Measurements from ENCODE around the gene GNGT1.
"Not testable (repeated sequence)": the region's sequence is repeated elsewhere in the genome, so short reads cannot be mapped to it uniquely, and the experiment has no call there.

Gene GNGT1

DNA sequence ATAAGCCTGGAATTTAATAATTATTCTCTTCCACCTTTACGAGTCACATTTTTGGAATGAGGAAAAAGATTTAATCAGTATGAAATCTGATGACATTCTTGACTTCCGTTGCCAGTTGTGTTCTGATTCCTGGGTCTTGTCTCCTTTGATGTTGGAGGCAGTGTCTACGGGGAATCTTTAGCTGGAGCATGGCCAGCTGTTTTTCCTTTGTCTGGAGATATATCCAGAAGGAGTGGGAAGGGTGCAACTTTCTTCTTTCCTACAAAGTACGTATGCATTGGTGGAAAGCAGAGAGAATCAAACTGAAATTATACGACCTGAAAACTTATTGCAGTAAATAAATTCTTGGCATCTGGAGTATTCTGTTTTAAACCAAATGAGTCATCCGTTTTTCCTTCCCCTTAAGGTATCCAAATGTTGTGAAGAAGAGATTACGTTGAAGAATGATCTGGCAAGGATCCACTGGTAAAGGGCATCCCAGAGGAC is 8.3 kb downstream of the GNGT1 start:
- no peak for DNase-seq (ENCODE audit: low read depth in 1 of 2, low spot score in 1 of 2)
- in situ Hi-C loops (cut with HindIII; ENCODE audit: low pct_unique_long_range_greater_than_20kb, low sequenced_read_pairs): no loop called here
- peak; percentile 10; the same call in 1 of the 2 replicates for TF ChIP-seq JUND (IDR thresholded peaks at IDR 0.05; ENCODE audit: low read depth)

DNA sequence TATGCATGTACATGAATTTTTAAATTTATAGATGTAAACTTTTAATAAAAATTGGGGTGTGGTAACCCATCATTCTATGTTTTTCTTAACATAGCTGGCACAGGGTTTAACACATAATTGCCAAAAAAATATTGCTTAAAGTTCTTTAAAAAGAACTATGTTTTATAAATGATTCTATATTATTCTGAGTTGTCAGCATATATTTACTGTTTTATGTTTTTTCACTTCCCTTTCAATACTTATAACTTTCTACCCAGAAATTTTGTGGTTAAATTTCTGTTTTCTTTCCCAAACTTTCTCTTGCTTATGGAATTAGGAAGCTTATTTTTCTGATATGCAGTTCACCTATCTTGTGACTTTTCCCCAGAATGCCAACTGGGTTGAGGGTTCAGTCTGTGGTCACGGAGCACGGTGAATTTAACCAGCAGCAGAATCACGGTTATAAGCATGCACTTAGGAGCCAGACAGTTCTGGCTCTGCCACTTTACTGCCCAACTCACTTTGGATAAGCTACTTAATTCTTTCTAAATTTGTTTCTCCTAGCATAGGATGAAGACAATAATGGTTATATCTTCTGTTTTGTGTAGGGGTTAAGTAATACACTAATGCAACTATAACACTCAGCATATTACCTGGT is 9.0 kb downstream of the GNGT1 start:
- DNase-seq (ENCODE audit: low read depth in 1 of 2, low spot score in 1 of 2); in situ Hi-C loops (cut with HindIII; ENCODE audit: low pct_unique_long_range_greater_than_20kb, low sequenced_read_pairs): not testable (repeated sequence)

DNA sequence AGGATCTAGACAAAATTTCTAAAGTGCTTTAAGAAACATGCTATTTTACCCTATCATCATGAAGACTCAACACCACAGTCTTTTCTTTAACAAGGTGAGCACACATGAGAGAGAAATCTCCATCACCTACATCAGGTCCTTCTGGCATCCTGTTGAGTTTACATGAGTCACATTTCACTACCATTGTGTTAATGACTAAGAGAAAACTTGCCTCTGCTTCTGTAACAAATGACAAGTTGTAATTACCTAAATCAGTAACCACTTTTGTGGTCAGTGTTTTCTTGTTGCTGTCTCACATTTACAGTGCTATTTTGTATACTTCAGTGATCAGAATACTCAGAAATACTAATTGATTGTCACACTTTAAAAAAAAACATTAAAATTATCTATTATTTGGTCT is 9.5 kb downstream of the GNGT1 start:
- DNase-seq (ENCODE audit: low read depth in 1 of 2, low spot score in 1 of 2); in situ Hi-C loops (cut with HindIII; ENCODE audit: low pct_unique_long_range_greater_than_20kb, low sequenced_read_pairs): not testable (repeated sequence)

DNA sequence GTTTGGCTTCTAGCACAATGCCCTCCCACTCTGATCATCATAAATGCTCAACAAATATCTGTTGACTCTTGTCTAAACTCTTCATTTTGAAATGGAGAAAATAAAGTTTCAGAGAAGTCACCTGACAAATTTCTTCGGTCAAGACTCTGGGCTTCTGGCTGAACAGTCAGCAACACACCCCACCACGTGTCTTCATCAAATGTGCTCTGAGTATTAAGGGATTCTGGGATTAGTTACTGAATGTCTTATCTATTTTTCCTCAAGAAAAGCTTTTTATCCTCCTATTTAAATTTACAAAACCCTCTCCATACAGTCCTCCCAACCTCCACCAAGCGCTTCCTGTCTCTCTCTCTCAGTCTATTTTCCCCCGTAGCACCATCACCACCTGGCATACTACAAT is 9.9 kb downstream of the GNGT1 start:
- peak in 1 of 2 experiments; percentile 59 for DNase-seq (ENCODE audit: low read depth in 1 of 2, low spot score in 1 of 2)
- in situ Hi-C loops (cut with HindIII; ENCODE audit: low pct_unique_long_range_greater_than_20kb, low sequenced_read_pairs): not testable (repeated sequence)

DNA sequence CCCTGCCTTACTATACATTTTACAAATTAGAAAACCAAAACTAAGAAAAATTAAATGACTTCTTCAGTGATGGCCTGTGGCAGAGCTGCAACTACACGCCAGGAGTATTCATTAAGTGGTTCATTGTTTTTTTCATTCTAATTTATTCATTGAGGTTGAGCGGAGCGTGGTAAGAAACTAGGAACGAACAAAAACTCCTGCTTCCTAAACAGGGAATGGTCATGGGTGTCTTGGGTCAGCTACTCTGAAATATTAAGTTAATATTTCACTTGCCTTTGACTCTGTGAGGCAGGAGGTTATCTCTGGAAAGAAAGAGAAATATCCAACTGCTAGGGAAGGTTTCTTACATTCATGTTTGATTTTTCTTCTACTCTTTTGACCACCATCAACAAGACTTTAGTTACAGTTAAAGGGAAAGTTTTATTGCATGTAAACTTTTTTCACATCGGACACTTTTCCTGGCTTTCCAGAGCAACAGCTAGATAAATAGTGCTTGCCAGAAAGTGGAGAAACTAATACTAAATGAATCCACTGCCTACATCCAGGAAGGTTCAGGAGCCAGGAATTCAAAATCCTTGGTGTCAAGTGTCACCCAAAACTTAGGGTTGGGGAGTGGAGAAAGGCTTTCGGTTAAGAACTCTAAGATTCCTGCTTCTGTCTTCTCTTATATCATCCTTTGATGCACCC is 14.3 kb downstream of the GNGT1 start:
- in situ Hi-C loops (cut with HindIII; ENCODE audit: low pct_unique_long_range_greater_than_20kb, low sequenced_read_pairs): no loop called here
- peak in 1 of 2 experiments; percentile 59 for DNase-seq (ENCODE audit: low read depth in 1 of 2, low spot score in 1 of 2)

DNA sequence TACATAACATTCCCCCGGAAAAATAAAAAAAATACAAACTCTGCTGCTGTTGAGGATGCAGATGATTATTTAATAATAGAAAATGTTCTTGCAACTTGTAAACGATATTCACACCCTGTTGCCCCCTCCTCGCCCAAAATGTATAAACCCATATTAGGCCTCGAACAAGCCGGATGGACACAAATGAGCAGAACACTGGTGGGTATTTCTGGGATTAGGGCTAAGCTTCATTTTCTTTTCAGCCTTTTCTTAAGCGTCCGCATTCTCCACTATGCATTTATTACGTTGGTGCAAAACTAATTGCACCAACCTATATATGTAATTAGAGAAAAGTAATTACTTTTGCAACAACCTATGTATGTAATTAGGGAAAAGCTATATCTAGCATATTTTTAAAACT is 14.8 kb downstream of the GNGT1 start:
- in situ Hi-C loops (cut with HindIII; ENCODE audit: low pct_unique_long_range_greater_than_20kb, low sequenced_read_pairs): no loop called here
- DNase-seq (ENCODE audit: low read depth in 1 of 2, low spot score in 1 of 2): no peak
- TF ChIP-seq JUND (IDR thresholded peaks at IDR 0.05; ENCODE audit: low read depth): no peak

More for the DNA sequence above, 14.3 kb downstream of the GNGT1 start:
- TF ChIP-seq JUND (IDR thresholded peaks at IDR 0.05; ENCODE audit: low read depth): no peak

DNA sequence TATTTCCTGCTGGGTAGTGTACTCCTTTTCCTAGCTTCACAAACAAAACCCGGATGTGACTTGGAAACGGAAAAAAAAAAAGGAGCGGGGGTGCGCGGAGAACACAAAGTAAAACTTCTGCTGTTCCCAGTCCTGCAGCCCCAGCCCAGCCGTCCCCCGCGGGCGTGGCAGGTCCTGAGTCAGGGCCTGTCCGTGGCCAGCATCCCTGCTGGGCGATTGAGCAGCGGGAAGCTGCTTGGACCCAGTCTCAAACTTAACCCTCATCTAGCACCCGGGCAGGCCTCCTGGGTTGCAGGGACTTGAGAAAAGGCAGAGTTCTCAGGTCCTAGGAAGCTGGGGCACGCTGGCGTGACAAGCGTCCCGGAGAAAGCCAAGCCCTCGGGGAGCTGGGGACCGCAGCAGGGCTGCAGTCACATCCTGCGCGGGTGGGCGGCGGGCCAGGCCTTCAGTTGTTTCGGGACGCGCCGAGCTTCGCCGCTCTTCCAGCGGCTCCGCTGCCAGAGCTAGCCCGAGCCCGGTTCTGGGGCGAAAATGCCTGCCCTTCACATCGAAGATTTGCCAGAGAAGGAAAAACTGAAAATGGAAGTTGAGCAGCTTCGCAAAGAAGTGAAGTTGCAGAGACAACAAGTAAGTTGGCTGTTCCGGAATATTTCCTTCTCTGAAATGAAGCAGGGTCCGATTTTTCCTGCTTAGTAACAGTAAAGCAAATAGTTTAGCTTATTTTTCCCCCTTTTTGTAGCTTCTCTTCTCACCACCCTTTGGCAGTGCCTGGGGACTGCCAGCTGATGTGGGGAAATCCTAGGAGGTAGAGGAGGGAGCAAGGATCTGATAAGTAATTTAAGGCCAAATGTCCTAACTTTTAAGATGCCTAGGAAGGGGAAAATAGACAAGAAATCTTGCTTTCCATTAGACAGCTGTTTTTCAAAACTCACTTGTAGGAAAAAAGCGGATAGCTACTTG is 15.5 kb downstream of the GNGT1 start, which contains the start of gene GNG11:
Gene GNG11 (plus strand): TSS at position 129 of the 960 bp plus-strand sequence. CDS start 403 bp downstream, at position 532.
- in situ Hi-C loops (cut with HindIII; ENCODE audit: low pct_unique_long_range_greater_than_20kb, low sequenced_read_pairs): no loop called here
- peak in 1 of 2 experiments; percentile 86 for DNase-seq (ENCODE audit: low read depth in 1 of 2, low spot score in 1 of 2)
- TF ChIP-seq JUND (IDR thresholded peaks at IDR 0.05; ENCODE audit: low read depth): no peak

DNA sequence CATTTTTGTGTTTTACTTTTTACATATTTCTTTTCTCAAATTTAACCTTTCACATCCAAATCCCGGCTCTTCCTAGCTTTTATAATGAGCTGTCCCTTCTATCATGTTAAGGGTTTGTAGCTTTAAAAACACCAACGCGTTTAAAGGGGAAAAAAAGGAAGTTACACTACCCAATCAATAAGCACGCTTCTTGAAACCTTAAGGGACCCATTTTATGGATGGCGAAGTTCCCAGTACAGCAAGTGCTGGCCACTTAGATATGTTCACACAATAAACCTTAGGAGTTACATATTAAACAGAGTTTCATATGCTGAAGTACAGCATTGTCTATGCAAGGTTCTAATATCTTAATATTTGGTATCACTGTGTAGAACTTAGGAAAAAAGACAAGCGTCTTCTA is 16.9 kb downstream of the GNGT1 start:
- in situ Hi-C loops (cut with HindIII; ENCODE audit: low pct_unique_long_range_greater_than_20kb, low sequenced_read_pairs): no loop called here
- peak in 1 of 2 experiments; percentile 35 for DNase-seq (ENCODE audit: low read depth in 1 of 2, low spot score in 1 of 2)
- no peak for TF ChIP-seq JUND (IDR thresholded peaks at IDR 0.05; ENCODE audit: low read depth)

DNA sequence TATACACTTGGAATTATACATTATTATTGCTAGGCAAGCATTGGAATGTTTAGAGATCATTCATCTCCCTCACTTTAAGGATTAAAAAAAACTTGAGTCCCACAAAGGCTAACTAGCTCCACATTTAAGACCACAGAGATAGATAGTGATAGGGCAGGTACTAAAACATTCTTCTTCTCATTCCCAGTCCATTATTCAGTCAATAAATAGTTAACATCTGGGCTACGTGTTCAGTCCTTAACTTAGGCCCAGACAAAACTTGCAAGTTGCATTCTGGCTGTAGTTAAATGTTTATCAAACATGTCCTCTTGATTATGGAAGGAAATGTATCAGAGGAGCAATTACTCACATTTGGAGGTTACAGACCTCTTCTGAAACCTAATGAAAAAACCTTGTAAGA is 17.6 kb downstream of the GNGT1 start:
- TF ChIP-seq JUND (IDR thresholded peaks at IDR 0.05; ENCODE audit: low read depth): no peak
- DNase-seq (ENCODE audit: low read depth in 1 of 2, low spot score in 1 of 2): peak in 1 of 2 experiments; percentile 28
- in situ Hi-C loops (cut with HindIII; ENCODE audit: low pct_unique_long_range_greater_than_20kb, low sequenced_read_pairs): no loop called here

DNA sequence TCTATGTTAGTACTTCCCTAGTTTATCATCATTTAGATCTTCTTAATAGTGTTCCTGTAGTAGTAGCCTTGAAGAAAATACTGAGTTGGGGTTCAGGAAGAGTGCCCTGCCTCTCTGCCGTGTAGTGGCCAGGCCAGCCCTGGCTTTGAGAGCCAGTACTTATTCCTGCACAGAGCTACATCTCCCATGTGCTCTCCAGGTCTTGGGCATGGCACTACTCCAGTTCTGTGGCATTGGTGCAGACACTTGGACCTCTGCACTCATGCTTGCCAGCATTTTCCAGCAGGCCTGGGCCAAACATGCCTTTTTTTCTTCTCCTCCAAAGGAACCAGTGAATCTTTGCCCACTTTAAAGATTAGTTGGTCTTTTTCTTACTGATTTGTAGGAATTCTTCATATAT is 20.4 kb downstream of the GNGT1 start:
- no peak for TF ChIP-seq JUND (IDR thresholded peaks at IDR 0.05; ENCODE audit: low read depth)
- DNase-seq (ENCODE audit: low read depth in 1 of 2, low spot score in 1 of 2): peak in 1 of 2 experiments; percentile 41
- in situ Hi-C loops (cut with HindIII; ENCODE audit: low pct_unique_long_range_greater_than_20kb, low sequenced_read_pairs): no loop called here

DNA sequence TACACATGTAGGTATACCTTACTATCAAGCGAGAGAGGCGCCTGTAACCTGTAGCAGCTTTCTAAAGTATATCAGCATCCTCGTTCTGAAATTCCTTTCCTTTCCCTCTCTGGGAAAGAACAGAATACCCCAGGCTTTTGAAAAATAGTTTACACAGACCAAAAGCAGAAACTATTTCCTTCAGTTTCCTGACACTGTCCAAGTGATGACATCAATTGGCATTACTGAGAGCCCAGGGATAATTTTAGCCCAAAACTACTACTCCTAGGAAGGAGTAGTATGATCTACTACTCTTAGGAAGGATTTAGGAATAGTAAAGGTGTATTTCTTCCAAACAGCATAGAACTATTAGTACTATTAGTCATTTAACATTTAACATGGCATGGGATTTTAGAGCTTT is 21.2 kb downstream of the GNGT1 start:
- in situ Hi-C loops (cut with HindIII; ENCODE audit: low pct_unique_long_range_greater_than_20kb, low sequenced_read_pairs): no loop called here
- no peak for DNase-seq (ENCODE audit: low read depth in 1 of 2, low spot score in 1 of 2)
- no peak for TF ChIP-seq JUND (IDR thresholded peaks at IDR 0.05; ENCODE audit: low read depth)

DNA sequence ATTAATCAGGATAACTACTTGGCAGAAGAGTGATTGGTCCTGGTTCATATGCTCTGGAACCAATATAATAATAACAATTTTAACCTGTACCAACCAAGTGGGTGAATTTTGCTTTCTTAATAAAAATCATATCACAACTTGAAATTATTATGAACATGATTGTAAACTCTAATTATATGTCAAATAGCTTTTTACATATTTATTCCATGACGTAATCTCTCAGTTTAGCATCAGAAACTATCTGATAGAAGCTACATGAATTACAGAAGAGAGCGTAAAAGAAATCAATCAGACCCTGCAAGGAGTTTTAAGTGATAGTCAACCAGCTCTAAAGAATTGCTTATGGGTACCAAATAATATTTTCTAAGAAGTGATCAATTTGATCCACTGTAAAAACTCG is 25.3 kb downstream of the GNGT1 start:
- in situ Hi-C loops (cut with HindIII; ENCODE audit: low pct_unique_long_range_greater_than_20kb, low sequenced_read_pairs): no loop called here
- no peak for TF ChIP-seq JUND (IDR thresholded peaks at IDR 0.05; ENCODE audit: low read depth)
- DNase-seq (ENCODE audit: low read depth in 1 of 2, low spot score in 1 of 2): no peak
